ENCODE results near the gene FXYD5.

GRCh38 chr19:35216016-35216832, 61.7 kb downstream of the FXYD5 start:
- TF ChIP-seq PATZ1 (CRISPR knock-in tag; IDR thresholded peaks at IDR 0.05; ENCODE audit: borderline replicate concordance) (no peak), ZFP30 (CRISPR knock-in tag; IDR thresholded peaks at IDR 0.05) (no peak), TOX (CRISPR knock-in tag; IDR thresholded peaks at IDR 0.05; ENCODE audit: borderline replicate concordance) (no peak), ZNF70 (CRISPR knock-in tag; IDR thresholded peaks at IDR 0.05) (no peak), POU6F1 (CRISPR knock-in tag; IDR thresholded peaks at IDR 0.05; ENCODE audit: borderline replicate concordance, low read depth) (no peak), ISL1 (CRISPR knock-in tag; IDR thresholded peaks at IDR 0.05) (no peak), ZFP3 (CRISPR knock-in tag; IDR thresholded peaks at IDR 0.05) (no peak)

Measured in SK-N-SH treated with all-trans-retinoic acid at 6 μM for 48 hours (cell line).